ENCODE results near the gene TMEFF2. TPM values are rescaled to one million over a fixed set of nuclear protein-coding genes. Genes with fewer than 3 reads are reported as not detected.

The TMEFF2 gene
- total RNA-seq, 4 donors from 2014 or later: 0.27 to 0.32 TPM; not detected in 2

DNA sequence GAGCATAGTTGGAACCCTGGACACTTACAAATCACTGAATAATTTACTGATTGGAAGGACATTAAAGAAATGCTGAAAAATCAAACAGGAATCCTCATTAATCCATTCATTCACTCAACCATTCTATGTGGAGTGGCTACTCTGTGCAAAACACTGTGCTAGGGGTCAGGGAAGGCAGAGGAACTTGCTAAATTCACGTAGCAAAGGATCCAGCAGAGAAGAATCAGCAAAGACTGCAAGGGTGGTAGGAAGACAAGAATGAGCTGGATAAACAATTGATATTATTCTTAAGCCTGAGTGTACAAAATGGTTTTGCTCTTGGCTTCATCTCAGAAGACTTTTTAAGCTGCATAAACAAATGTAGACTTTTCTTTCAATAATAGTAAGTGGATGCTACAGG, 183.5 kb downstream of the TMEFF2 start:
- H3K36me3 ChIP-seq: no peaks in the 10 kb centered on the region
- TF ChIP-seq POLR2A (IDR thresholded peaks at IDR 0.05): no peak
- no peak for TF ChIP-seq POLR2AphosphoS5 (IDR thresholded peaks at IDR 0.05)
- no peak for TF ChIP-seq EP300 (IDR thresholded peaks at IDR 0.05; ENCODE audit: low read depth)
- TF ChIP-seq, protein P1, sequence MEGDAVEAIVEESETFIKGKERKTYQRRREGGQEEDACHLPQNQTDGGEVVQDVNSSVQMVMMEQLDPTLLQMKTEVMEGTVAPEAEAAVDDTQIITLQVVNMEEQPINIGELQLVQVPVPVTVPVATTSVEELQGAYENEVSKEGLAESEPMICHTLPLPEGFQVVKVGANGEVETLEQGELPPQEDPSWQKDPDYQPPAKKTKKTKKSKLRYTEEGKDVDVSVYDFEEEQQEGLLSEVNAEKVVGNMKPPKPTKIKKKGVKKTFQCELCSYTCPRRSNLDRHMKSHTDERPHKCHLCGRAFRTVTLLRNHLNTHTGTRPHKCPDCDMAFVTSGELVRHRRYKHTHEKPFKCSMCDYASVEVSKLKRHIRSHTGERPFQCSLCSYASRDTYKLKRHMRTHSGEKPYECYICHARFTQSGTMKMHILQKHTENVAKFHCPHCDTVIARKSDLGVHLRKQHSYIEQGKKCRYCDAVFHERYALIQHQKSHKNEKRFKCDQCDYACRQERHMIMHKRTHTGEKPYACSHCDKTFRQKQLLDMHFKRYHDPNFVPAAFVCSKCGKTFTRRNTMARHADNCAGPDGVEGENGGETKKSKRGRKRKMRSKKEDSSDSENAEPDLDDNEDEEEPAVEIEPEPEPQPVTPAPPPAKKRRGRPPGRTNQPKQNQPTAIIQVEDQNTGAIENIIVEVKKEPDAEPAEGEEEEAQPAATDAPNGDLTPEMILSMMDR (IDR thresholded peaks at IDR 0.05): no peak
- in situ Hi-C loops (cut with MboI; ENCODE audit: low pct_ligation_motif_present in 1 of 4, low pct_unique_long_range_greater_than_20kb in 1 of 4, low sequenced_read_pairs in 3 of 4): no loop called here
- no peak overlapping the region for H3K4me3 ChIP-seq
- H3K27ac ChIP-seq: no peak overlapping the region
- DNase-seq: no peak
- H3K4me1 ChIP-seq: peaks cover 0 to 4% (median 0%) of the 10 kb centered on the region in 4 donors
- H3K27me3 ChIP-seq: no peaks in the 10 kb centered on the region
- no peaks in the 10 kb centered on the region for H3K9me3 ChIP-seq
- WGBS, 2 donors (ENCODE audit: low coverage in 1 of 2): 33 to 52% methylated on average over 1 of the region's 1 CpG
- intact Hi-C loops (cut with DNase I; ENCODE audit: low total_unique reads): no loop called here

DNA sequence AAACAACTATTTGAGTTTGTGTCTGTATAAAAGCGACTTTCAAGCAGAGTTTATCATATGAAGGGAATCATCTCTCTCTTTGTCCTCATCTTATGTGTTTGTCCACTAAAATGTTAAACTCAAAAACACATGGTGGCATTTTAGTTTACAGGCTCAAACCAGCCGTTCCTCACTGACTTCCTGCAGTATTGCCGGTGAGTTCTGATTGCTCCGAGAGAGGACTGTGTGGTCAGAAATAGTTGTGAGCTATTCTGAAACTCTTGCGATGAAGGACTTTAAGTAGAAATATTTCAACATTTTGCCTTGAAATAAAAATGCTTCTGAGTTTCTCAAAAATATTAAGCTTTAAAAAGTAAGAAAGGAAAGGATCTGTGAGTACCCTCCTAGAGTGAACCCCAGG, 184.7 kb downstream of the TMEFF2 start:
- H3K27ac ChIP-seq: no peak overlapping the region
- in situ Hi-C loops (cut with MboI; ENCODE audit: low pct_ligation_motif_present in 1 of 4, low pct_unique_long_range_greater_than_20kb in 1 of 4, low sequenced_read_pairs in 3 of 4): no loop called here
- TF ChIP-seq POLR2A (IDR thresholded peaks at IDR 0.05): no peak
- no peak for TF ChIP-seq EP300 (IDR thresholded peaks at IDR 0.05; ENCODE audit: low read depth)
- no peak for TF ChIP-seq POLR2AphosphoS5 (IDR thresholded peaks at IDR 0.05)
- TF ChIP-seq, protein P1 (IDR thresholded peaks at IDR 0.05): no peak
- 46 to 51% methylated on average over 4 to 5 of the region's 5 CpGs for WGBS, 2 donors (ENCODE audit: low coverage in 1 of 2)
- H3K9me3 ChIP-seq: no peaks in the 10 kb centered on the region
- no peaks in the 10 kb centered on the region for H3K27me3 ChIP-seq
- H3K4me1 ChIP-seq: peaks cover 0 to 4% (median 0%) of the 10 kb centered on the region in 4 donors
- no peak overlapping the region for H3K4me3 ChIP-seq
- intact Hi-C loops (cut with DNase I; ENCODE audit: low total_unique reads): no loop called here
- no peaks in the 10 kb centered on the region for H3K36me3 ChIP-seq
- DNase-seq: no peak

DNA sequence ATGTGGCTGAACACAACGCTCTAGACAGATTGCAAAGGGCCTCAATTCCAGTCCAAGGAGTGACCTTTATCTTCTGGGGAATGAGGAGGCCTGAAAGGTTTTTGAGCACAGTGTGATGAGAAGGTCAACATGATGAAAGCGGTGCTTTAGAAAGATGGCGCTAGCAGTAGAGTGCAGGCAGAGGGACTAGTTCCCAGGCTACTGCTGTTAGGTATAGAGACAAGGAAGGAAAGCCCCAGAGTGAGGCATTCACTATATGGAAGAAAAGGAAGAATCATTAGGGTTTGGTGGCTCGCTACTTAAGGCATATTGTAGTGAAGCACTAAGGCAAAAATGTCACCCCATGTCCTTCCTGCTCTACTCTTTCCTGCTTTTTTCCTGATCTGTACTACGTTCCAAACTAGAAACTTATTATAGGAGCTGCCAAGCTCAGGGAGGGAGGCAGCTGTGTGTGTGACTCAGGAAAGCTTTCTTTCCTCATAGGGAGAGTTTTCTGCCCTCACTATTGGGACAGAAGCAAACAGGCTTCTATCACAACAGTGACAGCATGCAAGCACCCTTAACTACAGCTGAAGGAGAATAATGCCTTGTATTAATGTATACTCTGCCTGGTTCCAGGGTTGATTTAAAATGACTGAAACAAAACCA, 187.0 kb downstream of the TMEFF2 start:
- Histone ChIP-seq H3K27me3 (no peaks in the 10 kb centered on the region), H3K9me3 (no peaks in the 10 kb centered on the region), H3K27ac (no peak overlapping the region), H3K36me3 (no peaks in the 10 kb centered on the region), H3K4me3 (no peak overlapping the region), H3K4me1 (peaks cover 0 to 4% (median 0%) of the 10 kb centered on the region in 4 donors)
- in situ Hi-C loops (cut with MboI; ENCODE audit: low pct_ligation_motif_present in 1 of 4, low pct_unique_long_range_greater_than_20kb in 1 of 4, low sequenced_read_pairs in 3 of 4): no loop called here
- WGBS, 2 donors (ENCODE audit: low coverage in 1 of 2): 70 to 80% methylated on average over 3 to 5 of the region's 5 CpGs
- TF ChIP-seq, protein P1 (IDR thresholded peaks at IDR 0.05): no peak
- no peak for TF ChIP-seq POLR2AphosphoS5 (IDR thresholded peaks at IDR 0.05)
- no peak for TF ChIP-seq EP300 (IDR thresholded peaks at IDR 0.05; ENCODE audit: low read depth)
- TF ChIP-seq POLR2A (IDR thresholded peaks at IDR 0.05): no peak
- intact Hi-C loops (cut with DNase I; ENCODE audit: low total_unique reads): no loop called here
- DNase-seq: no peak

DNA sequence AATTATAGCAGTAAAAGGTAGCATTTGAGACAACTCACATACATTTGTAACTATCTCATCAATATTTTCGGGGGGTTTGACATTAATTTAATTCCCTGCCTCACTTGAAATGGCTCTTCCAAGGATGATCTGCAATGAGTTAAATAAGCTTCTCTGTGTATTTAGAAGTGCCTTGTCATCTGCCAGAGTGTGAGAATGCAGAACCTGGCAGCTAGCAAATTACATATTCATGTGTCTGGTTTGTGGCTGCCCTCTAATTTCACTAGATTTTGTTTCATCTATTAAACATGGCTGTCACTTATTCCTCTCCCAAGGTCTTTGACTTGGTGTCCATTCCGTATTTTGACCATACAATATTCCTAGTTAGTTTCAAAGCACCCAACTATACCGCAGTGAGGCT, 189.5 kb downstream of the TMEFF2 start:
- in situ Hi-C loops (cut with MboI; ENCODE audit: low pct_ligation_motif_present in 1 of 4, low pct_unique_long_range_greater_than_20kb in 1 of 4, low sequenced_read_pairs in 3 of 4): no loop called here
- intact Hi-C loops (cut with DNase I; ENCODE audit: low total_unique reads): no loop called here
- 78 to 90% methylated on average over 3 of the region's 3 CpGs for whole genome bisulfite sequencing, 2 donors (ENCODE audit: low coverage in 1 of 2)
- H3K27me3 ChIP-seq: no peaks in the 10 kb centered on the region
- no peaks in the 10 kb centered on the region for H3K9me3 ChIP-seq
- DNase-seq: no peak
- TF ChIP-seq EP300 (IDR thresholded peaks at IDR 0.05; ENCODE audit: low read depth): no peak
- TF ChIP-seq, protein P1 (IDR thresholded peaks at IDR 0.05): no peak
- no peak overlapping the region for H3K27ac ChIP-seq
- H3K36me3 ChIP-seq: no peaks in the 10 kb centered on the region
- H3K4me3 ChIP-seq: no peak overlapping the region
- no peaks in the 10 kb centered on the region for H3K4me1 ChIP-seq
